Left forelimb (tissue), 1 donor: ENCODE data around the gene SIMC1.
"Not testable (repeated sequence)": the region's sequence is repeated elsewhere in the genome, so short reads cannot be mapped to it uniquely, and the experiment has no call there.

ENCODE experiments used
- DNase-seq: peaks from one replicate; pipeline ENCODE4 v3.0.0-alpha.2; 2018; ENCODE audit warnings: low spot score

Gene SIMC1

GRCh38 chr5:176290057-176290840, 52.0 kb downstream of the SIMC1 start:
- DNase-seq: not testable (repeated sequence)

GRCh38 chr5:176305356-176305755, 67.1 kb downstream of the SIMC1 start:
- DNase-seq: not testable (repeated sequence)

DNA sequence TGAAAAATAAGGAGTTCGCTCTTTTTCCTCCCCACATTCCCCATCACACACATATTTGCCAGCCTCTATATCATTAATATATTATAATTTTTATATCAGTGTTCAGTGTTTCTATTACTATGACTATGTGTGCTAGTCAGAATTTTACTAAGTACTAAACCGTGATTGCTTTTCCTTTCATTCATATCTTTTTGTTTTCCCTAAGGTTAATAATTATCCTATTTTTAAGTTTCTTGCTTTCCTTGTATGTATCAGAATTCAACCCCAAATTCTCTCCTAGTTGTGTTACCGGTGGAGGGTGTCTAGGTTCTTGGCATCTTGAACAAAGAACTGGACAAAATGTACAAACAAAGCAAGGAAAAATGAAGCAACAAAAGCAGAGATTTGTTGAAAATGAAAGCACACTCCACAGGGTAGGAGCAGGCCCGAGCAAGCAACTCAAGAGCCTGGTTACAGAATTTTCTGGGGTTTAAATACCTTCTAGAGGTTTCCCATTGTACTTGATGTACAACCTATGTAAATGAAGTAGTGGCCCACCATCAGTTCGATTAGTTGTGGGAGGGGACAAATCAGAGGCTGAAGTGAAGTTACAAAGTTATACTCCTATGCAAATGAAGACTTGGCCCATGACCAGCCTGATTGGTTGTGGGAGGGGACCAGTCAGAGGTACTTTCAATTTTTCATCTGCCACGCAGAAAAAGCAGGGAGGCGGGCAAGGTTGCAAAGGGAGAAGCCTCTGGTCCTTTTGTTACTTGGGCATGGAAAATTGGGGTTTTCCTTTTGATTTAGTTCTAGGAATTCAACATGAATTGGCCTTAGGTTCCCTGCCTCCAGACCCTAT, 79.5 kb downstream of the SIMC1 start:
- no peak for DNase-seq

DNA sequence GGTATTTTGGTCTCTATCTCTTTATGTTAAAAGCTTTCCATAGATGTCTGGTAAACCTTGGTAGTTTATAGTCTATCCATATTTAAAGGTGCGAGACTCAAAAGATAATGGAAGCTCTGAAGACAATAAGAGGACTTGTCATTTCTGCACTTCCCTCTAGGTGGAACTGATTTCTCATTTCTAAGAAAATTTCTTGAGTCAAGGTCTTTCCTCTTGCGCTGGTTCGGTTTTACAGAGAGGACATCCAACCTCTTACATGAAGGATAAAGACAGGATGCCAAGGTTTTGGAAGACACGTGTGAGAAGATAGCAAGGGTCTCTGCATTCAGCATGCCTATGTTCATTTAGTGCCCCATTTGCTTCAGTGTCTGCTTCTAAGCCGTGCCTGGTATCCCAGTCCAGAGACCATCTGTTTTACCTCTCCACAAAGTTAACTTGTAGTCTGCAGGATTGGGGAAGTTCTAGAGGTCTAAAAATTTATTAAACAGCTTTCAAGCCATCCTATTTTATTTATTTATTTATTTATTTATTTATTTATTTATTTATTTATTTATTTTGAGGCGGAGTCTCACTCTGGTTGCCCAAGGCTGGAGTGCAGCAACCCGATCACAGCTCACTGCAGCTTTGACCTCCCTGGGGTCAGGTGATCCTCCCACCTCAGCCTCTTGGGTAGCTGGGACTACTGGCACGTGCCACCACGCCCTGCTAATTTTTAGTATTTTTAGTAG, 81.8 kb downstream of the SIMC1 start:
- no peak for DNase-seq

GRCh38 chr5:176320577-176320976, 82.4 kb downstream of the SIMC1 start:
- no peak for DNase-seq

DNA sequence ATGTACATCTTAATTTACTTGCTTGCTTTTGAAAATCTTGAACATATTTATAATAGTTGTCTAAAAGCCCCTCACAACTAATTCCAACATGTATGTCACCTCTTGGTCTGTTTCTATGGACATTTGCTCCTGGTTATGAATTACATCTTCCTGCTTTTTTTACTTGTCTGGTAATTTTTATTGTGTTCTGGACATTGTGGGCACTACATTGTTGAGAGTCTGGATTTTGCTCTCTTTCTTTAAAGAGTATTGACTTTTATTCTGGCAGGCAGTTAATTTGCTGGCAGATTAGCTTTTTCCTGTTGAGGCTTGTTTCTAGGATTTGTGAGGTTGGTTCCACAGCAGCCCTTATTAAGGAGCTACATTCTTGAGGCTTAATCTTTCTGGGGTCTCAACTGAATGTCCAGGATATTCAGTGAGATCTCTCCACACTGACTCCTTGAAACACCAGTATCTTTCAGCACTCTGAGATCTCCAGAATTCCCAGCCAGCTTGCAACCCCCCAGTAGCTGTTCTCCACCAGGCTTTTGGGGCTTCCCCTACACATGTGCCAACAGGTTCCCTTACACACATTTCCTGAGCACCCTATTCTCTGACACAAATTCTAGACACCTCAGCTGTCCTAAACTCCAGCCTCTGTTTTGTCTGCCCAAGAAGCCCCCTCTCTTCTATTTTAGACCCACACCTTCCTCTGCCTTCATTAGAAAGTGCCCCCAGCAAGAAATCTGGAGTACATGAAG, 96.0 kb downstream of the SIMC1 start:
- DNase-seq: no peak

GRCh38 chr5:176337913-176338312, 99.7 kb downstream of the SIMC1 start:
- DNase-seq: no peak

DNA sequence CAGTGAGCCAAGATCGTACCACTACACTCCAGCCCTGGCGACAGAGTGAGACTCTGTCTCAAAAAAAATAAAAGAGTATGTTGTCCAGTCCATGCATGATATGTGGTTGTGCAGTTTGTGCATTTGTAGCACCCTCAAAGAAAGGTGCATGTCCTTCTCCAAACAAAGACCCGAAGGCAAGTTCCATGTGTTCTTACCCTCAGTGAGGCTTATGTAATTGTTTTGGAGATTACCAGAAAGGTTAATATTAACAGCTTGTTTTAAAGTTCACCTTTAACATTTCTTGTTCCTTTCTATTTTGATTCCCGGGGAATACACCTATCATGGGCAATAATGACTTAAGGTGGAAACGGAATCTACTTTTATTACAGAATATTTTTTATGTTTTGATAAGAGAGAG, 101.1 kb downstream of the SIMC1 start:
- DNase-seq: no peak

GRCh38 chr5:176341325-176342157, 103.3 kb downstream of the SIMC1 start:
- DNase-seq: no peak

GRCh38 chr5:176342158-176342483, 103.9 kb downstream of the SIMC1 start:
- no peak for DNase-seq

- DNase-seq: no peak
Observed at GRCh38 chr5:176342766-176343458, 104.7 kb downstream of the SIMC1 start.

DNA sequence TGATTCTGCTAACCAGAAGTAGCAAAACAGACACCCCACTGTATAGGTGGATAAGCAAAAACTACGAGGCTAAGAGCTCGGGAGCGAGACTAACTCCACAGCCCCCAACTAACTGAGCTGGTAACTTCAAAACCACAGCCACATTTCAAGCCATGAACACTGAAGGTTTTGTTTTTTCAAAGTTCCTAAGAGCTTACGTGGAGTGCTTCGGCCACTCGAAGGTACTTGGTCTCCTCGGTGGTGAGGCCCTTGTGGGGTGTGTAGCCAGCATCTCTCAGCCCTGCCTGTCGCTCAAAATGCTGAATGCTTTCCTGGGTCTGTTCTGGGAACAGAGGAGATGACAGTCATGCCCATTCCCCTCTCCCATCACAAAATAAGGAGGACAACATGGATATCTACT, 112.2 kb downstream of the SIMC1 start:
- no peak for DNase-seq

DNA sequence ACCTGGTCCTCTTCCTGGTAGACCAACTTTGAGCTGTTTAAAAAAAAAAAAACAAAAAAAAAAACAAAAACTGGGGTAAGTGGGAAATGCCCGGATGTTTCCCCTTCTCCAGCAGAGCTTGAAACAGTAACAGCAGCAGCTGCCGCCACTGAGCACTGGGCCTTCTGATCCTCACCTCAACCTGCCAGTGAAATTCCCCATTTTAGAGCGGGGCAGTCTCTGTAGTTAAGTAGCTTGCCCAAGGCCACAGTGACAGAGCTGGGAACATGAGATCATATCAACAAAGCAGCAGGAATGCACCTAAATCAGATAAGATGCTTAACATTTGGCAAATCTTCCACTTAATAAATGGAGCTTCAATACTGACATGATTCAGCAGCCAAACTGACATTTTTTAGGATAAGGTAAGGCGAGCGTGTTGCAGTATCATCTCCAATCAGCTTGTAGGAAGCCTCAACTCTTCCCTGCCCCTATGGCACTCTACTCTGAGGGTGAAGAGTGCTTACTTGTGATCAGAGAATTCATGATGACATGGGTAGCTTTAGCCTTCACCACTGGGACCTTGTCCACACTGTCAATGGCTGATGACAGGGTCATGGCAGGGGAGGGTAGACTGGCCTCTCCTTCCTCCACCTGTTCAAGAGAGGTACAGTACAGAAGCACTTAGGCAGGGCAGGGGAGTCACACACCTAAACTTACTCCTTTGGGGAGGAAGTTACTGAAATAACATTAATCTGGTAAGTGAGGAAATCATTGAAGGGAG, 114.1 kb downstream of the SIMC1 start:
- no peak for DNase-seq

DNA sequence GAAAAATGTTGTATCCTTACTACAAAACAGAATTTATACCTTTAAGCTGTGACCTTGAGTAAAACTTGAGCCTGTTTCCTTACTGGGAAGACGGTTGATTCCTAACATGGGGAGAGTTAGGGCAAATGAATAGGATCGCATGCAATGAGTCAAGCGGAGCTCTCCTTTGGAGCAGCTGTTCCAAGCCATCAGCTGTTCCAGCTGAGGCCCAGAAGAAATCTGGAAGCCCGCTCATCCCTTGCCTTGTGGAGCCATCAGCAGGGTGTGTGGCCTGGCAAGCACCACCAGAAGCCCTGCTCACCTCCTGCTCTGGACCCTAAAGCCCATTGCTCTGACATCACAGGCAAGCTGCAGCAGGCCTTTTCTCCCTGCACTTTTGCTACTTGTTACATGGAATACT, 115.3 kb downstream of the SIMC1 start:
- DNase-seq: no peak

DNA sequence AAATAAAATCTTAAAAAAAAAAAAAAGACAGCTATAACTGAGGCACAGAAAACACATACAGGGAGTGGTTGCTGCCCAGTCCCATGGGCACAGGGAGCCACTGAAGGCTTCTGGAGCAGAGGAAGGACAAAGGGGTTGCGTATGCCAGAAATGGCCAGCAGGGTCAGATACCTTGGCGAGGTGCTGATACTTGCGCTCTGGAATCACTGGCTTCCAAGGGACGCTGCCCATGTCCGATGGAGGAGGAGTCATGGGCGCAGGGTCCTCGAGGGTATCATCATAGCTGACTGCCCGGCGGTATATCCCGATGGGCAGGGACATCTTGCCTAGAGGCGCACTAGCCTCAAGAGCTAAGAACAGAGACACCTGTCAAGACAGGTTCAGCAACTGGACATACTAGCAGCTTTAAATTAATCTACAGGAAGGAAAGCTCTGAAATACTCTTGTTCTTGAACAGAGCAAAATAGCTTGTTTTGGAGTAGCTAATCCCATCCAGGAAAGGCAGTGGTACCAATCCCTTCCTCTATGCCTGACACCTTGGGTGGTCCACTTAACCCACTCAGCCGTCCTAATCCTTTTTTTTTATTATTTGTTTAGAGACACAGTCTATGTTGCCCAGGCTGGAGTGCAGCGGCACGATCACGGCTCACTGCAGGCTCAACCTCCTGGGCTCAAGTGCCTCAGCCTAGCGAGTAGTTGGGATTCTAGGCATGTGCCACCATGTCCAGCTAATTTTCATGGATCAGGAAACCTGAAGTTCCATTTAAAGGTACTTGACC, 117.4 kb downstream of the SIMC1 start:
- DNase-seq: no peak

- no peak for DNase-seq
Observed at GRCh38 chr5:176356179-176356566, 117.9 kb downstream of the SIMC1 start.

- DNase-seq: no peak
Observed at GRCh38 chr5:176359658-176360057, 121.4 kb downstream of the SIMC1 start.

- peak; percentile 69 for DNase-seq
Observed at GRCh38 chr5:176360894-176361436, 122.7 kb downstream of the SIMC1 start.
